Body of pancreas (tissue), 4 donors: ENCODE measurements around the gene IQGAP2.

Experiments used
- CTCF ChIP-seq, 7 experiments: fragments of 450-650 bp in 4 of 7; fragments of 200-600 bp in 3 of 7; sonication (generic) in 3 of 7; IDR thresholded peaks; one replicate each; pipeline ENCODE4 v1.5.1; 2016 to 2019; ENCODE audit warnings: antibody characterized with exemption in 7 of 7
- POLR2A ChIP-seq, 3 donors: fragments of 450-650 bp; IDR thresholded peaks; one replicate each; pipeline ENCODE4 v1.6.1; 2016; ENCODE audit warnings: antibody characterized with exemption in 3 of 3, mild to moderate bottlenecking in 2 of 3

GRCh38 chr5:76414788-76415187 is 11.7 kb downstream of the IQGAP2 start:
- TF ChIP-seq CTCF (IDR thresholded peaks at IDR 0.05) (no peak), POLR2A (IDR thresholded peaks at IDR 0.05) (no peak)
